ENCODE results near the gene SPRYD3. TPM values are rescaled to one million over a fixed set of nuclear protein-coding genes. Genes with fewer than 3 reads are reported as not detected.

The SPRYD3 gene
- total and polyA plus RNA-seq, 3 experiments from 2014 or later: 40.1 to 63.0 (median 43.3) TPM

- H3K4me1 Mint-ChIP-seq: peaks cover 8 to 15% (median 8%) of the 10 kb centered on the region in 3 donors
- CTCF ChIA-PET: interaction anchor here (0.9 to 10.9 kb wide), 6 partner anchors 9 to 224 kb away, joined by 3 to 243 read pairs (median 30); partner anchors contain the start of genes IGFBP6, SOAT2 and SPRYD3
- Histone ChIP-seq H3K27me3 (ENCODE audit: insufficient read depth, low read length, poor library complexity, severe bottlenecking) (no peaks in the 10 kb centered on the region), H3K4me3 (ENCODE audit: low read length) (no peak overlapping the region), H3K4me1 (ENCODE audit: insufficient read depth, low read length) (peaks cover 7% of the 10 kb centered on the region), H3K27ac (ENCODE audit: low read depth, low read length) (no peak overlapping the region), H3K36me3 (ENCODE audit: insufficient read depth, low read length) (peaks cover 17% of the 10 kb centered on the region), H3K9me3 (ENCODE audit: low read length) (no peaks in the 10 kb centered on the region)
- peaks cover 4 to 57% (median 4%) of the 10 kb centered on the region in 3 donors for H3K36me3 Mint-ChIP-seq
- peak overlapping the region in 3 of 8 donors; percentile 4 to 38 (median 26) for H3K27ac Mint-ChIP-seq
- no peak overlapping the region for H3K4me3 Mint-ChIP-seq
- no peaks in the 10 kb centered on the region for H3K9me3 Mint-ChIP-seq
- no peak for DNase-seq
- POLR2A ChIA-PET: interaction anchor here (1.2 kb wide), 1 partner anchor 17 kb away, joined by 3 read pairs; no protein-coding TSS in a partner anchor
- H3K27me3 Mint-ChIP-seq: no peaks in the 10 kb centered on the region
Observed at GRCh38 chr12:53063708-53064612, 15.2 kb downstream of the SPRYD3 start.

GRCh38 chr12:53062977-53063707, 16.0 kb downstream of the SPRYD3 start:
- Mint-ChIP-seq H3K9me3 (no peaks in the 10 kb centered on the region), H3K27ac (peak overlapping the region in 1 of 8 donors; percentile 74), H3K36me3 (peaks cover 4 to 49% (median 4%) of the 10 kb centered on the region in 3 donors), H3K27me3 (no peaks in the 10 kb centered on the region), H3K4me3 (no peak overlapping the region), H3K4me1 (peaks cover 8 to 15% (median 8%) of the 10 kb centered on the region in 3 donors)
- ChIA-PET CTCF (interaction anchor here (1.2 to 10.9 kb wide), 4 partner anchors 8 to 225 kb away, joined by 3 to 243 read pairs (median 38); partner anchors contain the start of genes IGFBP6 and SOAT2), POLR2A (interaction anchor here (1.2 kb wide), 1 partner anchor 16 kb away, joined by 3 read pairs; no protein-coding TSS in a partner anchor)
- no peak for DNase-seq
- Histone ChIP-seq H3K4me3 (ENCODE audit: low read length) (no peak overlapping the region), H3K9me3 (ENCODE audit: low read length) (no peaks in the 10 kb centered on the region), H3K27ac (ENCODE audit: low read depth, low read length) (no peak overlapping the region), H3K4me1 (ENCODE audit: insufficient read depth, low read length) (peaks cover 7% of the 10 kb centered on the region), H3K36me3 (ENCODE audit: insufficient read depth, low read length) (peaks cover 17% of the 10 kb centered on the region), H3K27me3 (ENCODE audit: insufficient read depth, low read length, poor library complexity, severe bottlenecking) (no peaks in the 10 kb centered on the region)

DNA sequence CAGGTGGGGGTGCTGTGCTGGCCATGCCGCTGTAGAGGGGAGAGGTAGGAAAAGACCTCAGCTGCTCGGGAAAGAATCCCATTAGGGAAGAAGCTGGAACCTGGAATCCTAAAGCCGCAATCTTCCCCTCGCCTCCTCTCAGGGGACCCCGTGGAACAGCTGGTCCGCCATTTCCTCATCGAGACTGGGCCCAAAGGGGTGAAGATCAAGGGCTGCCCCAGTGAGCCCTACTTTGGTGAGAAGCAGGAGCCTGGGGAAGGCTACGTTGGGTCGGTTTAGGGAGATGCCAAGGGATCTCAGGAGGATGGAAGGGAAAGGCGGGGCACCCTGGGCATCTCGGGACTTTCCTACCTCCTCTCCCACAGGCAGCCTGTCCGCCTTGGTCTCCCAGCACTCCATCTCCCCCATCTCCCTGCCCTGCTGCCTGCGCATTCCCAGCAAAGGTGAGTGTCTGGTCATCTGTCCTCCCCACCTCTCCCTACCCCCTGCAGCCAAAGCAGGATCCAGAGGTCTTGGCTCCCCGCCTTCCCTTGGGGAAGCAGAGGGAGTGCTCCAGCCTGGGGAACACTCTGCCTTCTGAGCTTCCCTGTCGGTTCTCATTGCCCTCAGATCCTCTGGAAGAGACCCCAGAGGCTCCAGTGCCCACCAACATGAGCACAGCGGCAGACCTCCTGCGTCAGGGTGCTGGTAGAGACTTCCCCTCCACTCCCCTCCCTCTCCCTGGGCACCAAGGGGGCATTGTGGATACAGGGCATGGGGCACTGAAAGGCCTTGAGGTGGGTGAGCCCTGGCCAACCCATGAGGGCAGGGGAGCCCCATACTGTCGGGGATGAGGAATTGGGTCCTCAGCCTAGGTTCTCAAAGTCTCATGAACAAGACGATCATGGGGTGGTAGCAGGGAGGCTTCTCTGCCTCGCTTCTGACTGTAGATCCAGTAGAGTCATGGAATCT, 16.9 kb downstream of the SPRYD3 start:
- no peak for DNase-seq
- H3K36me3 Mint-ChIP-seq: peaks cover 4 to 40% (median 4%) of the 10 kb centered on the region in 3 donors
- ChIA-PET POLR2A (interaction anchor here (1.2 to 2.1 kb wide), 3 partner anchors 15 to 17 kb away, joined by 3 to 8 read pairs (median 6); partner anchors contain the start of gene SPRYD3), CTCF (interaction anchor here (1.2 to 10.9 kb wide), 4 partner anchors 11 to 34 kb away, joined by 4 to 243 read pairs (median 8); partner anchors contain the start of genes IGFBP6 and SOAT2)
- no peaks in the 10 kb centered on the region for H3K9me3 ChIP-seq (ENCODE audit: low read length)
- H3K27ac Mint-ChIP-seq: peak overlapping the region in 2 of 8 donors; percentile 26 to 80
- H3K27me3 ChIP-seq (ENCODE audit: insufficient read depth, low read length, poor library complexity, severe bottlenecking): no peaks in the 10 kb centered on the region
- H3K27me3 Mint-ChIP-seq: no peaks in the 10 kb centered on the region
- no peak overlapping the region for H3K4me3 ChIP-seq (ENCODE audit: low read length)
- no peaks in the 10 kb centered on the region for H3K9me3 Mint-ChIP-seq
- peaks cover 17% of the 10 kb centered on the region for H3K36me3 ChIP-seq (ENCODE audit: insufficient read depth, low read length)
- H3K4me1 ChIP-seq (ENCODE audit: insufficient read depth, low read length): peaks cover 7% of the 10 kb centered on the region
- H3K4me1 Mint-ChIP-seq: peaks cover 8 to 15% (median 10%) of the 10 kb centered on the region in 3 donors
- H3K4me3 Mint-ChIP-seq: no peak overlapping the region
- H3K27ac ChIP-seq (ENCODE audit: low read depth, low read length): no peak overlapping the region

GRCh38 chr12:53061404-53062010, 17.7 kb downstream of the SPRYD3 start:
- ChIA-PET POLR2A (interaction anchor here (1.3 to 2.1 kb wide), 2 partner anchors 14 to 17 kb away, joined by 6 to 8 read pairs; partner anchors contain the start of gene SPRYD3), CTCF (interaction anchor here (1.1 to 10.9 kb wide), 5 partner anchors 10 to 284 kb away, joined by 3 to 243 read pairs (median 6); partner anchors contain the start of genes IGFBP6 and SOAT2)
- Histone ChIP-seq H3K27ac (ENCODE audit: low read depth, low read length) (no peak overlapping the region), H3K36me3 (ENCODE audit: insufficient read depth, low read length) (peaks cover 17% of the 10 kb centered on the region), H3K4me3 (ENCODE audit: low read length) (no peak overlapping the region), H3K4me1 (ENCODE audit: insufficient read depth, low read length) (peaks cover 7% of the 10 kb centered on the region), H3K9me3 (ENCODE audit: low read length) (no peaks in the 10 kb centered on the region), H3K27me3 (ENCODE audit: insufficient read depth, low read length, poor library complexity, severe bottlenecking) (no peaks in the 10 kb centered on the region)
- no peaks in the 10 kb centered on the region for H3K27me3 Mint-ChIP-seq
- peaks cover 8 to 13% (median 10%) of the 10 kb centered on the region in 3 donors for H3K4me1 Mint-ChIP-seq
- peak overlapping the region in 2 of 8 donors; percentile 23 to 80 for H3K27ac Mint-ChIP-seq
- no peaks in the 10 kb centered on the region for H3K9me3 Mint-ChIP-seq
- H3K4me3 Mint-ChIP-seq: peak overlapping the region in 1 of 7 donors; percentile 44
- no peak for DNase-seq
- peaks cover 4 to 35% (median 4%) of the 10 kb centered on the region in 3 donors for H3K36me3 Mint-ChIP-seq

DNA sequence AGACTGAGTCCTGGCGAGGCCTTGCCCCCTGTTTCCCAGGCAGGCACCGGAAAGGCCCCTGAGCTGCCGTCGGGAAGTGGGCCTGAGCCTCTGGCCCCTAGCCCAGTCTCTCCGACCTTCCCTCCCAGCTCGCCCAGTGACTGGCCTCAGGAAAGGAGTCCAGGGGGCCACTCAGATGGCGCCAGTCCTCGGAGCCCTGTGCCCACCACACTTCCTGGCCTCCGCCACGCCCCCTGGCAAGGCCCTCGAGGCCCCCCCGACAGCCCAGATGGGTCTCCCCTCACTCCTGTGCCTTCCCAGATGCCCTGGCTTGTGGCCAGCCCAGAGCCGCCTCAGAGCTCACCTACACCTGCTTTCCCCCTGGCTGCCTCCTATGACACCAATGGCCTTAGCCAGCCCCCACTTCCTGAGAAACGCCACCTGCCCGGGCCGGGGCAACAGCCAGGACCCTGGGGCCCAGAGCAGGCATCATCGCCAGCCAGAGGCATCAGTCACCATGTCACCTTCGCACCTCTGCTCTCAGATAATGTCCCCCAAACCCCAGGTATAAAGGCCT, 18.4 kb downstream of the SPRYD3 start:
- ChIA-PET POLR2A (interaction anchor here (2.1 kb wide), 1 partner anchor 13 kb away, joined by 8 read pairs; no protein-coding TSS in a partner anchor), CTCF (interaction anchor here (1.1 to 10.9 kb wide), 5 partner anchors 9 to 285 kb away, joined by 3 to 243 read pairs (median 6); partner anchors contain the start of genes IGFBP6 and SOAT2)
- Histone ChIP-seq H3K4me3 (ENCODE audit: low read length) (no peak overlapping the region), H3K4me1 (ENCODE audit: insufficient read depth, low read length) (peaks cover 1% of the 10 kb centered on the region), H3K27ac (ENCODE audit: low read depth, low read length) (no peak overlapping the region), H3K27me3 (ENCODE audit: insufficient read depth, low read length, poor library complexity, severe bottlenecking) (no peaks in the 10 kb centered on the region), H3K9me3 (ENCODE audit: low read length) (no peaks in the 10 kb centered on the region), H3K36me3 (ENCODE audit: insufficient read depth, low read length) (peaks cover 10% of the 10 kb centered on the region)
- Mint-ChIP-seq H3K9me3 (no peaks in the 10 kb centered on the region), H3K4me3 (no peak overlapping the region), H3K27me3 (no peaks in the 10 kb centered on the region), H3K4me1 (peaks cover 2 to 6% (median 4%) of the 10 kb centered on the region in 3 donors), H3K27ac (no peak overlapping the region), H3K36me3 (peaks cover under 1 to 28% (median 4%) of the 10 kb centered on the region in 3 donors)
- no peak for DNase-seq

DNA sequence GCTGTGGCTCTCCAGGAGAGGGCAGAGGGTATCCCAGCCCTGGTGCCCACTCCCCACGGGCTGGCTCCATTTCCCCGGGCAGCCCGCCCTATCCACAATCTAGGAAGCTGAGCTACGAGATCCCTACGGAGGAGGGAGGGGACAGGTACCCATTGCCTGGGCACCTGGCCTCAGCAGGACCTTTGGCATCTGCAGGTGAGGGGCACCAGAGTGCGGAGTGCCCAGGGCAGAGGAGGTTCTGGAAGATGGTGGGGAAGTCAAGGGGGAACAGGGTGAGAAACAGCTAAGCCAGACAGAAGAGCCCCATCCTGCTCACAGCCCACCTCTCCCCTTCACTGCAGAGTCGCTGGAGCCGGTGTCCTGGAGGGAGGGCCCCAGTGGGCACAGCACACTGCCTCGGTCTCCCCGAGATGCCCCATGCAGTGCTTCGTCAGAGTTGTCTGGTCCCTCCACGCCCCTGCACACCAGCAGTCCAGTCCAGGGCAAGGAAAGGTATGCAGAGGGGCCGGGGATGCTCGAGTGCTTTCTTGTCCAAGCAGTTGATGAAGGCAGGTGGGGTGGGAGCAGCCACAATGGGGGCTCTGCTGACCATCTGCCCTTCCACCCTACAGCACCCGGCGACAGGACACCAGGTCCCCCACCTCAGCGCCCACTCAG, 19.0 kb downstream of the SPRYD3 start:
- CTCF ChIA-PET: interaction anchor here (10.9 kb wide), 1 partner anchor 36 kb away, joined by 243 read pairs; the partner anchor contains the start of genes IGFBP6 and SOAT2
- no peaks in the 10 kb centered on the region for H3K27me3 Mint-ChIP-seq
- peak overlapping the region in 2 of 8 donors; percentile 54 to 66 for H3K27ac Mint-ChIP-seq

More for the DNA sequence above, 19.0 kb downstream of the SPRYD3 start:
- DNase-seq: no peak
- Histone ChIP-seq H3K36me3 (ENCODE audit: insufficient read depth, low read length) (peaks cover 4% of the 10 kb centered on the region), H3K4me3 (ENCODE audit: low read length) (no peak overlapping the region), H3K27me3 (ENCODE audit: insufficient read depth, low read length, poor library complexity, severe bottlenecking) (no peaks in the 10 kb centered on the region), H3K9me3 (ENCODE audit: low read length) (no peaks in the 10 kb centered on the region), H3K4me1 (ENCODE audit: insufficient read depth, low read length) (no peaks in the 10 kb centered on the region), H3K27ac (ENCODE audit: low read depth, low read length) (no peak overlapping the region)
- Mint-ChIP-seq H3K4me3 (no peak overlapping the region), H3K36me3 (peaks cover 0 to 22% (median 3%) of the 10 kb centered on the region in 3 donors), H3K4me1 (peaks cover 0 to 6% (median 4%) of the 10 kb centered on the region in 3 donors), H3K9me3 (no peaks in the 10 kb centered on the region)
- POLR2A ChIA-PET: interaction anchor here (2.1 kb wide), 1 partner anchor 13 kb away, joined by 8 read pairs; no protein-coding TSS in a partner anchor

All from CD8-positive, alpha-beta memory T cell (primary cell).